Endodermal cell (in vitro differentiated cells): ENCODE data around the gene FNDC3A. TPM values are rescaled to one million over a fixed set of nuclear protein-coding genes. Genes with fewer than 3 reads are reported as not detected.

Experiments used
- DNase-seq: peaks from one replicate; pipeline ENCODE4 v3.0.0-alpha.2; 2017
- H3K27ac ChIP-seq: 2 replicates; pipeline ENCODE4 v1.5.1; 2013; ENCODE audit warnings: mild to moderate bottlenecking, low read depth, low read length, moderate library complexity
- H3K27me3 ChIP-seq: 2 replicates; pipeline ENCODE4 v1.6.1; 2013; ENCODE audit warnings: mild to moderate bottlenecking, low read length, moderate library complexity; ENCODE audit not compliant: insufficient read depth, control insufficient read depth, poor library complexity, severe bottlenecking
- H3K36me3 ChIP-seq: 2 replicates; pipeline ENCODE4 v1.7.0; 2013; ENCODE audit warnings: mild to moderate bottlenecking, low read length, moderate library complexity; ENCODE audit not compliant: control insufficient read depth, insufficient read depth
- H3K4me1 ChIP-seq: one replicate; pipeline ENCODE4 v1.7.0; 2013; ENCODE audit warnings: low read length; ENCODE audit not compliant: control insufficient read depth, insufficient read depth
- H3K4me3 ChIP-seq: 2 replicates; pipeline ENCODE4 v1.5.1; 2013; ENCODE audit warnings: mild to moderate bottlenecking, low read length, moderate library complexity
- H3K9ac ChIP-seq: 2 replicates; pipeline ENCODE4 v1.6.1; 2013; ENCODE audit warnings: mild to moderate bottlenecking, low read length, moderate library complexity; ENCODE audit not compliant: poor library complexity, severe bottlenecking; ENCODE audit errors: extremely low read depth
- H3K9me3 ChIP-seq: 2 replicates; pipeline ENCODE4 v1.6.1; 2013; ENCODE audit warnings: mild to moderate bottlenecking, low read length, moderate library complexity; ENCODE audit not compliant: control insufficient read depth
- H3K27ac Mint-ChIP-seq: 2 replicates; pipeline ENCODE4 v1.8.0; 2020; ENCODE audit warnings: mixed read lengths
- H3K27me3 Mint-ChIP-seq: 2 replicates; pipeline ENCODE4 v1.8.0; 2021; ENCODE audit warnings: mild to moderate bottlenecking, mixed read lengths; ENCODE audit not compliant: insufficient read depth
- H3K36me3 Mint-ChIP-seq: 2 replicates; pipeline ENCODE4 v1.8.0; 2020; ENCODE audit warnings: low read depth, mixed read lengths
- H3K4me1 Mint-ChIP-seq: 2 replicates; pipeline ENCODE4 v1.8.0; 2020; ENCODE audit warnings: mixed read lengths
- H3K4me3 Mint-ChIP-seq: 2 replicates; pipeline ENCODE4 v1.8.0; 2020; ENCODE audit warnings: mild to moderate bottlenecking, moderate library complexity, mixed read lengths
- H3K9me3 Mint-ChIP-seq: 2 replicates; pipeline ENCODE4 v1.8.0; 2020; ENCODE audit warnings: mild to moderate bottlenecking, mixed read lengths
- WGBS, 2 experiments: methylation state at CpG; one replicate each; pipeline versions ENCODE4 v1.1.5 to v1.1.7; 2013; ENCODE audit warnings: missing lambda C conversion rate in 2 of 2, mixed read lengths in 1 of 2; ENCODE audit not compliant: insufficient coverage in 1 of 2, insufficient read length in 1 of 2; 5-methylcytosine and 5-hydroxymethylcytosine counted together
- total RNA-seq, 2 donors: library from RNA; stranded (reverse); fragmentation: NEBNext Ultra II Directional in 1 of 2; extraction: Animal tissue kit (Norgen Biotek cat#: 25700) in 1 of 2; gene quantifications; 2 replicates in 1 of 2; 3 replicates in 1 of 2; pipeline ENCODE4 v1.2.1, GENCODE V29; 2021
- TF ChIP-seq, protein P1 (sequence below): fragments of 200-600 bp; sonication (generic); conservative IDR thresholded peaks from 2 replicates; pipeline ENCODE4 v1.5.0; 2021; ENCODE audit warnings: antibody characterized with exemption, mild to moderate bottlenecking

The FNDC3A gene
- total RNA-seq, 2 donors from 2014 or later = 42.2 to 42.8 TPM

DNA sequence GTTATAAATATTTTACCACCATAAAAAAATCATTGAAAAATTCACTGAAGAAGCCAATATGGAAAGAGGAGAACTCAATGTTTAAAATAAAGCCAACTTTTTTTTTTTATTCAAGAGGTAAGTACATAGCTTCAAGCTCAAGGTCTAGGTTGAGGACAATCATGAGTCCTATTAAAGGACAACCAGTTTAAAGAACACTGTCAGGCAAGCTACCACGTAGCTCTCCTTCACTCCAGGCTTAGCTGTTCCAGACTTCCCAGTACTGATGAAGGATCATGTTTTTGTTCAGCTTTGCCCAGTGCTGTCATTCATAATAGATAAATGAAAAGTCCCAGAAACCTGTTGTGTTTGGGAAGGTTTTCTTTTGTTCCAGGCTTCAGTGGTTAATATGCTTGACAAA, 234.4 kb downstream of the FNDC3A start:
- Histone ChIP-seq H3K27ac (no peak overlapping the region), H3K4me1 (no peaks in the 10 kb centered on the region), H3K4me3 (no peak overlapping the region), H3K9ac (no peak overlapping the region), H3K36me3 (peaks cover 38% of the 10 kb centered on the region), H3K9me3 (no peaks in the 10 kb centered on the region), H3K27me3 (no peaks in the 10 kb centered on the region)
- H3K4me3 Mint-ChIP-seq = no peak overlapping the region
- peaks cover 29% of the 10 kb centered on the region for H3K36me3 Mint-ChIP-seq
- no peak overlapping the region for H3K27ac Mint-ChIP-seq
- TF ChIP-seq, protein P1, sequence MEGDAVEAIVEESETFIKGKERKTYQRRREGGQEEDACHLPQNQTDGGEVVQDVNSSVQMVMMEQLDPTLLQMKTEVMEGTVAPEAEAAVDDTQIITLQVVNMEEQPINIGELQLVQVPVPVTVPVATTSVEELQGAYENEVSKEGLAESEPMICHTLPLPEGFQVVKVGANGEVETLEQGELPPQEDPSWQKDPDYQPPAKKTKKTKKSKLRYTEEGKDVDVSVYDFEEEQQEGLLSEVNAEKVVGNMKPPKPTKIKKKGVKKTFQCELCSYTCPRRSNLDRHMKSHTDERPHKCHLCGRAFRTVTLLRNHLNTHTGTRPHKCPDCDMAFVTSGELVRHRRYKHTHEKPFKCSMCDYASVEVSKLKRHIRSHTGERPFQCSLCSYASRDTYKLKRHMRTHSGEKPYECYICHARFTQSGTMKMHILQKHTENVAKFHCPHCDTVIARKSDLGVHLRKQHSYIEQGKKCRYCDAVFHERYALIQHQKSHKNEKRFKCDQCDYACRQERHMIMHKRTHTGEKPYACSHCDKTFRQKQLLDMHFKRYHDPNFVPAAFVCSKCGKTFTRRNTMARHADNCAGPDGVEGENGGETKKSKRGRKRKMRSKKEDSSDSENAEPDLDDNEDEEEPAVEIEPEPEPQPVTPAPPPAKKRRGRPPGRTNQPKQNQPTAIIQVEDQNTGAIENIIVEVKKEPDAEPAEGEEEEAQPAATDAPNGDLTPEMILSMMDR = no peak
- WGBS, 2 experiments = 100% methylated on average over 1 of the region's 1 CpG
- DNase-seq = no peak
- H3K9me3 Mint-ChIP-seq = no peaks in the 10 kb centered on the region
- peaks cover 8% of the 10 kb centered on the region for H3K4me1 Mint-ChIP-seq
- peaks cover 1% of the 10 kb centered on the region for H3K27me3 Mint-ChIP-seq

- Histone ChIP-seq H3K4me1 (no peaks in the 10 kb centered on the region), H3K27ac (no peak overlapping the region), H3K27me3 (no peaks in the 10 kb centered on the region), H3K36me3 (peaks cover 34% of the 10 kb centered on the region), H3K9ac (no peak overlapping the region), H3K9me3 (no peaks in the 10 kb centered on the region), H3K4me3 (no peak overlapping the region)
- H3K9me3 Mint-ChIP-seq = no peaks in the 10 kb centered on the region
- H3K27ac Mint-ChIP-seq = no peak overlapping the region
- peaks cover 27% of the 10 kb centered on the region for H3K36me3 Mint-ChIP-seq
- no peak for DNase-seq
- 93% methylated on average over 4 to 5 of the region's 5 CpGs for WGBS, 2 experiments
- TF ChIP-seq, protein P1 = no peak
- no peak overlapping the region for H3K4me3 Mint-ChIP-seq
- peaks cover 9% of the 10 kb centered on the region for H3K4me1 Mint-ChIP-seq
- H3K27me3 Mint-ChIP-seq = peaks cover 2% of the 10 kb centered on the region
Measured at GRCh38 chr13:49210669-49211068, 235.0 kb downstream of the FNDC3A start.

- H3K4me1 Mint-ChIP-seq = peaks cover 23% of the 10 kb centered on the region
- Histone ChIP-seq H3K27ac (no peak overlapping the region), H3K9me3 (no peaks in the 10 kb centered on the region), H3K27me3 (peaks cover 16% of the 10 kb centered on the region), H3K9ac (no peak overlapping the region), H3K4me3 (no peak overlapping the region), H3K4me1 (no peaks in the 10 kb centered on the region), H3K36me3 (peaks cover 9% of the 10 kb centered on the region)
- H3K4me3 Mint-ChIP-seq = no peak overlapping the region
- no peak overlapping the region for H3K27ac Mint-ChIP-seq
- TF ChIP-seq, protein P1 = no peak
- H3K36me3 Mint-ChIP-seq = peaks cover 17% of the 10 kb centered on the region
- H3K27me3 Mint-ChIP-seq = peaks cover 29% of the 10 kb centered on the region
- H3K9me3 Mint-ChIP-seq = no peaks in the 10 kb centered on the region
- DNase-seq = no peak
- 88% methylated on average over 1 of the region's 1 CpG; no CpG with 5 or more reads in 1 of the 2 experiments for WGBS, 2 experiments
Measured at GRCh38 chr13:49213539-49213938, 237.8 kb downstream of the FNDC3A start.
